HG02852 (cell line): ENCODE data around the gene HMGCS1.
"Not testable (repeated sequence)": the region's sequence is repeated elsewhere in the genome, so short reads cannot be mapped to it uniquely, and the experiment has no call there.

ENCODE experiments used
- ATAC-seq: cut with Tn5 transposase; IDR thresholded peaks from one replicate; pipeline ENCODE4 v1.9.1; 2021; ENCODE audit warnings: mild to moderate bottlenecking, moderate library complexity; ENCODE audit not compliant: unreplicated experiment

HMGCS1 gene

DNA sequence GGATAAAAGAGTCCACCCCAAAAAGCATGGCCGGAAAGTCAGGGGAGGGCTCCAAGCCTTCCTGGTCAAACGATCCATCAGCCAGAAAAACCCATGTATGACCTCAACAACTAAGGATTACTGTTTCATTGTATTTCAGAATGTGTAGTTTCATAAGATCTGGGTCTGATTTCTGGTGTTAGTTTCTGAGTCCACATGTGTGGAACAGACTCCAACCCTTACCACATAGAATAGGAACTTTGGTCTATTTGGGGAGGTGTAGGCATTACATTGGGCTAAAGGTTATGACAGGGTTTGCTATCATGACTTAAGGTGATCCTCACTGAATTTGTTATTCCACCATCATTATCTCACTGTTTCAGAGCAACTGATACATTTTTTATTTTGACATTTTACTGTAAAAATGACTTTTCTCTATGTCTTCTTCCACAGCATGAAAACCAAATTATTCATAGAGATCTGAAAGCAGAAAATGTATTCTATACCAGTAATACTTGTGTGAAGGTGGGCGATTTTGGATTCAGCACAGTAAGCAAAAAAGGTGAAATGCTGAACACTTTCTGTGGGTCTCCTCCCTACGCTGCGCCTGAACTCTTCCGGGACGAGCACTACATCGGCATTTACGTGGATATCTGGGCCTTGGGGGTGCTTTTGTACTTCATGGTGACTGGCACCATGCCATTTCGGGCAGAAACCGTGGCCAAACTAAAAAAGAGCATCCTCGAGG is 33.5 kb downstream of the HMGCS1 start:
- ATAC-seq, result no peak

DNA sequence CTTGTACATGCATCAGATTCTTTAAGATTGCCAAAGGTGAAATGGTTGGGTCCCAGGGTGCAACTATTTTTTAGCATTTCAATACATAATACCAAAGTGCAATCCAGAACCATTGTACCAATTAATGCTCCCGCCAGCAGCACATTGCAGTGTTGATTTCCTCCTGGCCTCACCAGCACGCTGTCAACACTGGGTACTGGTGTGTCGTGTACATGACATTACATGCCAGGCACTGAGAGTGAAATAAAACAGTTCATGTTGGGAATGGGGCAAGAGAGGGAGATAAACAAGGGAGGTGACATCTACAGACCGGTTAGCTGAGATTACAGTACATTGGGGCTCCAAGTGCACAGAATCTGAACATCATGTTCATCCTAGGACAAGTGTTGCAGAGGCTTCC is 37.8 kb downstream of the HMGCS1 start:
- no peak for ATAC-seq

DNA sequence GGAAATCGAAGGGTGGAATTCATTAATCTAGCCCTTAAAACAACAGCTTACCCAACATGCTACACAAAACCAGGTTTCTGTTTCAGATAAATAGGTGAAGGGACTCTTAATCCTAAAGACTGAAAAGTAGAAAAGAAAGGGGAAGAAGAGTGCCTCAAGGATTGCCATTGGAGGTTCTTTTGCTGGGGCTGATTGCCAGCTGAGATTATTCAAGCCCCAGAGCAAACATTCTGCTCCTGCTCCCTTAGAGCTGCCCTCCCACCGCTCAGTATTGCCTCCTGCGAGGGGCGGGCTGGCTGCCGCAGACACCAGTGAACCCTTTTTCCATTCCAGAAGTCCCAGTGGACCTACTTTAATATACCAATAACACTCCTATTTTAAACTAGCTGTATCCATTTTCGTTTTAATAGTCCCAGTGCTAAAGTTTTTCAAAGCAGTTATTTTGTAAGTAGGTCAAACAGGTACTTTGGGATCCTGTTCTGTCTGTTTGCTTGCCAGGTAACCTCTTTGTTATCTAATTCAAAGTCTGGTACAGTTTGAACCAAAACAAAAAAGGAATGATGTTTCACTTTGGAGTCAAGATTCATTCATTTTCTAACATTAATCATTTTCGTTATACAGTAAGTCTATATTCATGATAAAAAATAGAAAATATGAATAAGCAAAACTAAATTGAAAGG is 38.6 kb downstream of the HMGCS1 start:
- ATAC-seq, result no peak

DNA sequence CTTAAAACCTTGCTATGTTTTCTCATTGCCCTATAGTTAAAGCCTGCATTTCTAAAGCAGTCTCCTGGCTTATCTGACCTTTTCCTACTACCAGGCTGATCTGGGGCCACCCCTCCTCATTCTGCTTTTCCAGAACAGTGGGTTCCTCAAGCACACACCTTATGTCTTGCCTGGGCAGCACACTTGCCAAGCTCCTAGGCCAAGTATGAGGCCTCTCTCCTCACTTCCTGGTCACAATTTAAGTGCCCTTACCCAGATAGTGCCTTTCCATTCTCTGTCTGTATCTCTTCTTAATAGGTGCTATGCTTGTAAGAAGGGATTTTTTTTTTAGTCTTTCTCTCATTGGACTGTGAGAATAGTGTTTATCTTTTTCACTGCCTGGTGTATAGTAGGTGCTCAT is 39.7 kb downstream of the HMGCS1 start:
- no peak for ATAC-seq

DNA sequence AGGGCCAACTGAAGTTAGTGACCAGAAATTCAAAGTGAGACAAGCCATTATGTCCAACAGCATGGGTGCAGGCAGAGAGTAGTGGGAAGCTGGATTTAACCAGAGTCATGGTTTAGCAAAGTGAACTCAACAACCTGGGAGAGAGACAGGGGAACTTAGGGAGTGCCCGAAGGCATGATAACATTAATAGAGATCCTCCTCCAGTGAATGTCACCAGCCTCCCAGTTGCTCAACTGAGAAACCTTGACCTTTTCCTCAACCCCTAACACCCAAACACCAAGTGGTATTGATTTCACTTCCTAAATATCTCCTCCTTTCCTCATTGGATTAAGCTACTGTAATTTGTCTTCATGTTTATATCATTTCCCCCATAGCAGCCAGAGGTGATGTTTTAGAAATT is 42.6 kb downstream of the HMGCS1 start:
- no peak for ATAC-seq

DNA sequence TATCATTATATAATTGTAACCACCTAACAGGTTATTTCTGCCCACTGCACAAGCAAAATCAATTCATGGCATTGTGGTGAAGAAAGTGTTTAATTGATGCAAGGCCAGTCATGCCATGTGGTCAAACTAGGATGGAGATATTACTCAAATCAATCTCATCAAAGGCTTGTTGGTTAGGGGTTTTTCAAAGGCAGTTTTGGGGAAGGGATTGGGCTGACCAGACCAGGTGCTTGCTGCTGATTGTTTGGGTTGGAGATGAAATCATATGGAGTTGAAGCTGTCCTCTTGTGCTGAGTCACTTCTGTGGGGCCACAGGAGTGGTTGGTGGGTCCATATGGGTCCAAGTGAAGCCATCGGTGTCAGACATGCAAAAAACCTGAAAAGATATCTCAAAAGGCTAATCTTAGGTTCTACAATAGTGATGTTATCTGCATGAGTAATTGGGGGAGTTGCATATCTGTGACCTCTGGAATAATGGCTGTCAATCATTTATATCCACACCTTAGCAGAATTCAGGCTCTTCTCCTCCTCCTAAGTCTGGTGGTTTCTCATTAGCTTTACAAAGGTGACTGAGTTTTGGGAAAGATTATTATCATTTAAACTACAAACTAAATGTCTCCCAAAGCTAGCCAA is 44.9 kb downstream of the HMGCS1 start:
- ATAC-seq, result peak; percentile 94

DNA sequence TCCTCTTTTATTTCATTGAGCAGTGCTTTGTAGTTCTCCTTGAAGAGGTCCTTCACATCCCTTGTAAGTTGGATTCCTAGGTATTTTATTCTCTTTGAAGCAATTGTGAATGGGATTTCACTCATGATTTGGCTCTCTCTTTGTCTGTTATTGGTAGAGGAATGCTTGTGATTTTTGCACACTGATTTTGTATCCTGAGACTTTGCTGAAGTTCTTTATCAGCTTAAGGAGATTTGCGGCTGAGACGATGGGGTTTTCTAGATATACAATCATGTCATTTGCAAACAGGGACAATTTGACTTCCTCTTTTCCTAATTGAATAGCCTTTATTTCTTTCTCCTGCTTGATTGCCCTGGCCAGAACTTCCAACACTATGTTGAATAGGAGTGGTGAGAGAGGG is 50.9 kb downstream of the HMGCS1 start:
- ATAC-seq, result not testable (repeated sequence)

DNA sequence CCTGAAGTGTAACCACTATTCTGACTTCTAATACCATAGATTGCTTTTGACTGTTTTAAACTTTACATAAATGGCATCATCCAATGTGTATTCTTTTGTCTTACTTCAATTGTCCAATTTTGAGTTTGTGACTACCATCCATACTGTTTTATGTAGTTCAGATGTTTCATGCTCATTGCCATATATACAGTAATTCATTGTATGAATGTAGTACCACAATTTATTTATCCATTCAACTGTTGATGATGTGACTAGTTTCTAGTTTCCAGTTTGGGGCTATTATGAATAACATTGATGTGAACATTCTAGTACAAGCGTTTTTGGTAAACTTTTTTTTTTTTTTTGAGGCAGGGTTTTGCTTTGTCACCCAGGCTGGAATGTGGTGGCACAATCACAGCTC is 55.1 kb downstream of the HMGCS1 start:
- no peak for ATAC-seq

DNA sequence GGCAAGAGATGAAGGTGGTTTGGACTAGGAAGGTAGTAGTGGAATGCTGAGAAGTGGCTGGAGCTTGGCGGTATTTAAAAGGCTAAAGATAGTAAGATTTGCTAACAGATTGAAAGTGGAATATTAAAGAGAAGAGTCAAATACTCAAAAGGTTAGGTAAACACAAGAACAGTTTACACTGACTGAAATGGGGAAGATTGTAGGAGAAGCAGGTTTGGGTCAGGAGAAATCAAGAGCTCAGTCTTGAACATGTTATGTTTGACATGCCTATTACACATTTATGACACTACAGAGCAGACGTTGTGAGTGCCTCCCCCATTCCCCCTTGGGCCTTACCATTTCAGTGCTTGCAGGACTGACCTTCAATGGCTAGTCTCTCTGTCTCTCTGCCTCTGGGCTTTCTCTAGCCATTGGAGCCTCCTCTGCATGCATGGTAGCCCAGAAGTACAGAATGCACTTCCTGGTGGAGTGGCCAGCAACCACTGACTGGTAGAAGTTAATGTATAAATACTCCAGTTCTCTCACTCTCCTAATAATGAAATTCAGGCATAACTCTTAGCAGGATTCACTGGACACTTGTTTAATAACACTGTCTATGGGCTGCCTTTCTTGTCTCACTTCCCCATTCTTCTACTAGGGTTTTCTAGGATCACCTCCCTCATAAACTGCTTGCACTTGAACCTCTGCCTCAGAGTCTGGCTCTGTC is 56.8 kb downstream of the HMGCS1 start:
- ATAC-seq, result peak; percentile 41

DNA sequence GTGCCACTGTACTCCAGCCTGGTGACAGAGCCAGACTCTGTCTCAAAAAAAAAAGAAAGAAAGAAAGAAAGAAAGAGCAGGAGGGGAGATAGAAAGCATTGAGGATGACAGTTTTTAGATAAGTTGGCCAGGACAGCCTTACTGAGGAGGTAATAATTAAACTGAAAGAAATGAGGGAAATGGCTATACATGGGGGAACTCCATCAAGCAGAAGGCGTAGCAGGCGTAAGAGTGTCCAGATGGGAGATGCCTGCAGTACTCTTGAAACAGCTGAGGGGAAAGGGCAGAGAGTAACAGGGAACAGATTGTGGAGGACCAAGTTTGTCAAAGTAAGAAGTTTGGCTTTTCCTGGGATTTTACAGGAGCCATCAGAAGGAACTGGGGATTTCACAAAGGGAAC is 57.5 kb downstream of the HMGCS1 start:
- ATAC-seq, result peak; percentile 65

DNA sequence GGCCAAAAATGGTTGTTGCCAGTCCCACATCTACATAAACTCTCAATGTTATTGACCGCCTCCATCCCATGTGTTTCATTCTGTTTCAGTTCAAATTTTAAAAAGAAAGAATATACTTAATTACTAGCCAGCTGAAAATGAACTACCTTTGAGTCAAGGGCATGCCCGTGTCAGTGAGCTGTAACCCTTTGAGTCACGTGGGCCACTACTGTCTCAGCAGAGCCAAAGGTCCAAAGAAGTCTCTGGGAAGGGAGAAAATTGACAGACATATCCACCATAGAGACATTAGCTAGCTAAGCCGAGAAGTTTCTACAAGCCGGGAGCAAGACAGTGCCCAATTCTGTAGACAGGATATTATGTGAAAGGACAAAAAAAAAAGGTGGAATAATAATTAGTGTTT is 61.5 kb downstream of the HMGCS1 start:
- no peak for ATAC-seq

DNA sequence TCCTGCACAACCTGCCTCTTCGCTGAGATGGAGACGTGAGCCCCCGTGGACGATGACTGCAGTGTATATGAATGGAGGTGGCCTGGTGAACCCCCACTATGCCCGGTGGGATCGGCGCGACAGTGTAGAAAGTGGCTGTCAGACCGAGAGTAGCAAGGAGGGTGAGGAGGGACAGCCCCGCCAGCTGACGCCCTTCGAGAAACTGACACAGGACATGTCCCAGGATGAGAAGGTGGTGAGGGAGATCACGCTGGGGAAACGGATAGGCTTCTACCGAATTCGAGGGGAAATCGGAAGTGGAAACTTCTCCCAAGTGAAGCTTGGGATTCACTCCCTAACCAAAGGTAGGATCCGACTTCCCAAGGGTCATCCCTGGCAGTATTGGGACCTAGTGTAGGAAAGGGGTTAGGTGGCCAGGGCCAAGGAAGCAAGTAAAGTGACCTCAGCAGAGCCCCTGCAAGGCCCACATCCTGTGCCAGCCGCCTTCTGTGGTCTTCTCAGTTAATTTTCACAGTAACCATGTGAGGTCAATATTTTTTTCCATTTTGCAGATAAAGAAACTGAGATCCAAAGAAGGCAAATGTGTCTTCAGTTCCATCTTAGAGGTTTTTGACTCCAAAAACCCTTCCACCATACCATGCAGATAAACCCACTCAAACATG is 67.4 kb downstream of the HMGCS1 start:
- peak; percentile 55 for ATAC-seq

DNA sequence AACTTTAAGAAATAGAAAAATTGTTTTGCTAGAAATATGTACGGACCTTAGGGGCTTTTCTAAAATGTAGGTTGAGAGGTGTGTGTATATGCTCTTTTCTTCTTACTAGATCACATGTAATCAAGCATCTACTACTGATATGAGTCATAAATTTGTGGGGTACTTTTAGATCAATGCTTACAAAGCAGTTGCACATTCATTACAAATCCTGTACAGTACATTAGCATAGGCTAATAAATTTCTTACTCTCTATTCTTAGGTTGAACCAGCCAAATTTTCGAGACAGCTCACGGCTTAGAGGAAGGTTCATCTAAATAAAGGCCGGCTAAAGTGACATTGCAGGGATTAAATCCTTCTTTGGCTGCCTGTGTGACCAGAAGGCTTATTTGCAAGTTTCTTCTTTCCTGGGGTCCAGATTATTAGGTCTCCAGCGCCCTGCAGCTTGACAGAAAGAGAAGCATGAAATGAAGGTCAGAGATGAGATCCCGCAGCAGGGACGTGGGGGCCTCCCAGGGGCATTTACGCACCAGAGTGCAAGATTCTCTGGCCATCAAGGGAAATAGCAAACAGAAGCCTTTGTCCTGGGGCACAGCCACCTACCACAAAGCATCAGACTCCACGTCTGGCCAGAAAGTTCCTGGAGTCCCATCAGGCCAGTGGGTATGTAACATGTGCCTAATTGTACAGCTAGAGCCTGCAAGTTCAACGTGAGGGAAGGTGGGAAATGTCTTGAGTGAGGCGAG is 68.2 kb downstream of the HMGCS1 start:
- peak; percentile 70 for ATAC-seq

DNA sequence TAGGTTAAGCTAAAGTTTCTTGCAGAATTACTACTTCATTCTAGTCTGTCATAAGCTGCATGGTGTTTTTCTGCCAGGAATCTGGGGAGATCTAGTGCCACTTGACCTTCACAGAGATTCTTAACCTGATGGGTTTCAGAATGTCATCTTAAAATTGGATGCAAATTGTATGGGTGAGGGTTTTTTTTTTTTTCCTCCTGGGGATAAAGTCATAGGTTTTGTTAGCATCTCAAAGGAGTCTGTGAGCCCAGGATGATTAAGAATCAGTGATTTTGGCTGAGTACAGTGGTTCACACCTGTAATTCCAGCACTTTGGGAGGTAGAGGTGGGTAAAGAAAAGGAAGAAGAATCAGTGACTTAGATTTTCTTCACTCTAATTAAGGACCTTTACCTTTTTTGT is 69.9 kb downstream of the HMGCS1 start:
- ATAC-seq, result no peak

DNA sequence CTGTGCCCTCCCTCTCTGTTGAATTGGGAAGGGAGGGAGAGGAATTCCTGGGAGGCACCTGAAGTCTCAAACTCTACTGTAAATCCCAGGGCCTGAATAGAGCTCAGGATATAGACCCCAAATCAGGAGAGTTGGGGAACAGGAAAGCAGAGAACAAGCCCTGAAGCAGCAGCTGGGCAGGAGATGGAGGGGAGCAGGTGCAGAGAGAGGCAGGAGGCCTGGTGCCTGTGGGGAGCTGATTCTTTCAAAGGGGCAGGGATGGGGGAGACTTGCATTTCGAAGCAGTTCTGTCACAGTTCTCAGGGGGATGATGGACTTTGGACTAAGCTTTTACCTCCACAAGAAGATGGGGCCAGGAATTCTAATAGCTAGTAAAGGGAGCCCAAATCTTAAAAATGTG is 71.0 kb downstream of the HMGCS1 start:
- ATAC-seq, result no peak
